Placental pericyte (primary cell): ENCODE results near the gene CFAP44. TPM values are rescaled to one million over a fixed set of nuclear protein-coding genes. Genes with fewer than 3 reads are reported as not detected.

Experiments
- small RNA-seq: library from RNA; depleted of rRNA; stranded (forward); fragments of <200 nt; gene quantifications from one replicate; pipeline ENCODE3, GENCODE V24; 2012; ENCODE audit warnings: low replicate concordance
- total RNA-seq: library from RNA; depleted of rRNA; stranded (reverse); fragments of >200 nt; gene quantifications from 2 replicates; pipeline ENCODE4 v1.2.3, GENCODE V29; 2012

Gene CFAP44
- total RNA-seq = 2.4 and 3.9 TPM in 2 replicates

GRCh38 chr3:113441051-113441770, at the start of gene CFAP44:
TSS of gene CFAP44 (minus strand) at chr3:113441493. CDS start at chr3:113433664, 7,829 bp downstream.

Small RNA genes lying within 50 kb of the gene (small RNA-seq; reads per million reads assigned to genes)
- not detected for gene MIR8076

Other genes starting within 250 kb of the CFAP44 start
- gene BOC, start 229.9 kb downstream of the CFAP44 start, total RNA-seq = 3.1 and 4.9 TPM in 2 replicates
- 7.7 and 18.8 TPM in 2 replicates for gene SPICE1, start 73.7 kb upstream of the CFAP44 start, total RNA-seq
- gene SIDT1, start 91.1 kb upstream of the CFAP44 start, total RNA-seq = not detected in 2 replicates